Kidney (tissue), 14 donors: ENCODE results near the gene CD44. TPM values are rescaled to one million over a fixed set of nuclear protein-coding genes. Genes with fewer than 3 reads are reported as not detected.
"Not testable (repeated sequence)": the region's sequence is repeated elsewhere in the genome, so short reads cannot be mapped to it uniquely, and the experiment has no call there.

Experiments
- DNase-seq, 5 donors: peaks; one replicate each; pipeline ENCODE4 v3.0.0-alpha.2; 2013 to 2020
- FAIRE-seq: peaks from 2 replicates; lab custom pipeline; 2012; peaks lifted over from hg19 to GRCh38; lab: Jason Lieb, UNC
- H3K27ac ChIP-seq, 2 donors: one replicate each; pipeline ENCODE4 v1.7.0; 2013; ENCODE audit warnings: low read depth in 2 of 2, low read length in 2 of 2, inconsistent platforms in 1 of 2
- H3K27me3 ChIP-seq: one replicate; pipeline ENCODE4 v1.7.1; 2013; ENCODE audit warnings: low read length, inconsistent platforms; ENCODE audit not compliant: control insufficient read depth, insufficient read depth
- H3K36me3 ChIP-seq, 3 donors: one replicate each; pipeline versions ENCODE4 v1.7.0 to v1.7.1; 2013; ENCODE audit warnings: low read length in 3 of 3, control low read depth in 1 of 3, inconsistent platforms in 1 of 3; ENCODE audit not compliant: insufficient read depth in 3 of 3, control insufficient read depth in 2 of 3
- H3K4me1 ChIP-seq, 3 donors: one replicate each; pipeline versions ENCODE4 v1.7.0 to v1.7.1; 2013; ENCODE audit warnings: low read length in 3 of 3, inconsistent platforms in 1 of 3, low read depth in 1 of 3; ENCODE audit not compliant: control insufficient read depth in 2 of 3, insufficient read depth in 2 of 3
- H3K4me3 ChIP-seq, 3 donors: one replicate each; pipeline versions ENCODE4 v1.7.0 to v1.8.1; 2013; ENCODE audit warnings: low read length in 3 of 3, control low read depth in 1 of 3, inconsistent platforms in 1 of 3
- H3K9ac ChIP-seq, 3 donors: one replicate each; pipeline versions ENCODE4 v1.7.0 to v1.7.1; 2013; ENCODE audit warnings: low read length in 3 of 3, control low read depth in 1 of 3, inconsistent platforms in 1 of 3
- H3K9me3 ChIP-seq, 3 donors: one replicate each; pipeline versions ENCODE4 v1.7.0 to v1.7.1; 2013; ENCODE audit warnings: low read length in 3 of 3, control low read depth in 1 of 3, inconsistent platforms in 1 of 3; ENCODE audit not compliant: control insufficient read depth in 2 of 3, insufficient read depth in 1 of 3
- intact Hi-C: fragments of 100-400 bp; cut with DNase I; formaldehyde crosslinking; loops from one replicate; pipeline ENCODE4 v1.11.1; 2022
- polyA plus RNA-seq: library from polyadenylated mRNA; stranded (reverse); fragments of 350-450 nt; fragmentation: Illumina TruSeq; extraction: RNeasy Lipid Tissue Mini Kit (QIAGEN cat#74804); gene quantifications from one replicate; pipeline ENCODE4 v1.2.3, GENCODE V29; 2014; ENCODE audit warnings: low read depth, low replicate concordance; ENCODE audit not compliant: insufficient read depth
- total RNA-seq: library from RNA; stranded (reverse); fragmentation: NEBNext Ultra II Directional; extraction: Animal tissue kit (Norgen Biotek cat#: 25700); gene quantifications from one replicate; pipeline ENCODE4 v1.2.1, GENCODE V29; 2021
- TF ChIP-seq, protein P1 (sequence below): IDR thresholded peaks from 3 replicates; pipeline ENCODE4 v1.5.1; 2012; ENCODE audit warnings: mild to moderate bottlenecking, moderate library complexity, borderline replicate concordance; ENCODE audit not compliant: insufficient read depth; ENCODE audit errors: extremely low read depth
- donor health status: control.
- donor health status: control.
- donor health status: control.
- donor health status: control.
- donor health status: control.
- donor health status: DM: yes; HTN: yes; CAD: no.
- donor health status: Normal renal cell carcinoma (clear cell type).

The CD44 gene
- total and polyA plus RNA-seq, 2 donors from 2014 or later: 13.8 to 235 TPM

- Histone ChIP-seq H3K27ac (no peak overlapping the region), H3K9ac (no peak overlapping the region), H3K4me1 (no peaks in the 10 kb centered on the region), H3K4me3 (no peak overlapping the region), H3K27me3 (no peaks in the 10 kb centered on the region), H3K36me3 (no peaks in the 10 kb centered on the region), H3K9me3 (no peaks in the 10 kb centered on the region)
- intact Hi-C loops: no loop called here
- FAIRE-seq (no peak), DNase-seq (no peak)
- TF ChIP-seq, protein P1, sequence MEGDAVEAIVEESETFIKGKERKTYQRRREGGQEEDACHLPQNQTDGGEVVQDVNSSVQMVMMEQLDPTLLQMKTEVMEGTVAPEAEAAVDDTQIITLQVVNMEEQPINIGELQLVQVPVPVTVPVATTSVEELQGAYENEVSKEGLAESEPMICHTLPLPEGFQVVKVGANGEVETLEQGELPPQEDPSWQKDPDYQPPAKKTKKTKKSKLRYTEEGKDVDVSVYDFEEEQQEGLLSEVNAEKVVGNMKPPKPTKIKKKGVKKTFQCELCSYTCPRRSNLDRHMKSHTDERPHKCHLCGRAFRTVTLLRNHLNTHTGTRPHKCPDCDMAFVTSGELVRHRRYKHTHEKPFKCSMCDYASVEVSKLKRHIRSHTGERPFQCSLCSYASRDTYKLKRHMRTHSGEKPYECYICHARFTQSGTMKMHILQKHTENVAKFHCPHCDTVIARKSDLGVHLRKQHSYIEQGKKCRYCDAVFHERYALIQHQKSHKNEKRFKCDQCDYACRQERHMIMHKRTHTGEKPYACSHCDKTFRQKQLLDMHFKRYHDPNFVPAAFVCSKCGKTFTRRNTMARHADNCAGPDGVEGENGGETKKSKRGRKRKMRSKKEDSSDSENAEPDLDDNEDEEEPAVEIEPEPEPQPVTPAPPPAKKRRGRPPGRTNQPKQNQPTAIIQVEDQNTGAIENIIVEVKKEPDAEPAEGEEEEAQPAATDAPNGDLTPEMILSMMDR: no peak
Observed at GRCh38 chr11:35106595-35106994, 32.4 kb upstream of the CD44 start.

GRCh38 chr11:35107861-35108260 lies 31.1 kb upstream of the CD44 start:
- Histone ChIP-seq H3K27me3 (no peaks in the 10 kb centered on the region), H3K4me3 (no peak overlapping the region), H3K27ac (no peak overlapping the region), H3K9me3 (no peaks in the 10 kb centered on the region), H3K4me1 (no peaks in the 10 kb centered on the region), H3K9ac (no peak overlapping the region), H3K36me3 (no peaks in the 10 kb centered on the region)
- TF ChIP-seq, protein P1: no peak
- FAIRE-seq (no peak), DNase-seq (no peak)
- intact Hi-C loops: no loop called here

DNA sequence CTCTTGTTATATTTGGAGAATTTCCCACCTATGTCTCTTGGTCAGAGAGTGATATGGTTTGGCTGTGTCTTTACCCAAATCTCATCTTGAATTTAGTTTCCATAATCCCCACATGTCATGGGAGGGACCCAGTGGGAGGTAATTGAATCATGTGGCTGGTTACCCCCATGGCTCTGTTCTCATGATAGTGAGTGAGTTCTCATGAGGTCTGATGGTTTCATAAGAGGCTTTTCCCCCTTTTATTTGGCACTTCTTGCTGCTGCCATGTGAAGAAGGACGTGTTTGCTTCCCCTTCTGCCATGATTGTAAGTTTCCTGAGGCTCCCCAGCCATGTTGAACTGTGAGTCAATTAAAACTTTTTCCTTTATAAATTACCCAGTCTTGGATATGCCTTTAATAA lies 30.6 kb upstream of the CD44 start:
- H3K27me3 ChIP-seq, intact Hi-C loops, H3K9me3 ChIP-seq, H3K36me3 ChIP-seq, FAIRE-seq, DNase-seq, H3K4me1 ChIP-seq, H3K4me3 ChIP-seq, H3K27ac ChIP-seq, H3K9ac ChIP-seq: not testable (repeated sequence)

DNA sequence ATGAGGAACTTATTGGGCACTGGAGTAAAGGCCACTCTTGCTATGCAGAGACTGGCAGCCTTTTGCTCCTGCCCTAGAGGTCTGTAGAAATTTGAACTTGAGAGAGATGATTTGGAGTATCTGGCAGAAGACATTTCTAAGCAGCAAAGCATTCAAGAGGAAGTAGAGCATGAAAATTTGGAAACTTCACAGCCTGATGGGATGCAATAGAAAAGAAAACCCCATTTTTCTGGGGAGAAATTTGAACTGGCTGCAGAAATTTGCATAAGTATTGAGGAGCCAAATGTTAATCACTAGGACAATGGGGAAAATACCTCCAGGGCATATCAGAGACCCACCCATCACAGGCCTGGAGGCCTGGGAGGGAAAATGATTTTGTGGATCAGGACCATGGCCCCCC lies 29.9 kb upstream of the CD44 start:
- H3K9ac ChIP-seq: no peak overlapping the region
- H3K9me3 ChIP-seq: no peaks in the 10 kb centered on the region
- intact Hi-C loops: no loop called here
- no peaks in the 10 kb centered on the region for H3K4me1 ChIP-seq
- TF ChIP-seq, protein P1: no peak
- H3K27me3 ChIP-seq: no peaks in the 10 kb centered on the region
- H3K27ac ChIP-seq: no peak overlapping the region
- no peak overlapping the region for H3K4me3 ChIP-seq
- FAIRE-seq (no peak), DNase-seq (no peak)
- H3K36me3 ChIP-seq: no peaks in the 10 kb centered on the region
